ENCODE measurements around the gene SLC23A2. TPM values are rescaled to one million over a fixed set of nuclear protein-coding genes. Genes with fewer than 3 reads are reported as not detected.

SLC23A2 gene
- total RNA-seq, 1 experiment from 2014 or later = 37.3 TPM

GRCh38 chr20:4858000-4858399, 143.3 kb downstream of the SLC23A2 start:
- no peak overlapping the region for H3K27ac Mint-ChIP-seq (ENCODE audit: unreplicated experiment)
- Histone ChIP-seq H3K4me3 (ENCODE audit: low read depth, low read length) (no peak overlapping the region), H3K9me3 (no peaks in the 10 kb centered on the region), H3K4me1 (no peaks in the 10 kb centered on the region), H3K36me3 (ENCODE audit: control insufficient read depth, insufficient read depth, low read length) (peaks cover 1% of the 10 kb centered on the region; the same call in 1 of the 2 replicates), H3K27me3 (replicated peaks; ENCODE audit: control insufficient read depth, insufficient read depth, low read length) (no peaks in the 10 kb centered on the region)
- no peaks in the 10 kb centered on the region for H3K4me1 Mint-ChIP-seq (ENCODE audit: low read depth, unreplicated experiment)
- TF ChIP-seq, protein P1, sequence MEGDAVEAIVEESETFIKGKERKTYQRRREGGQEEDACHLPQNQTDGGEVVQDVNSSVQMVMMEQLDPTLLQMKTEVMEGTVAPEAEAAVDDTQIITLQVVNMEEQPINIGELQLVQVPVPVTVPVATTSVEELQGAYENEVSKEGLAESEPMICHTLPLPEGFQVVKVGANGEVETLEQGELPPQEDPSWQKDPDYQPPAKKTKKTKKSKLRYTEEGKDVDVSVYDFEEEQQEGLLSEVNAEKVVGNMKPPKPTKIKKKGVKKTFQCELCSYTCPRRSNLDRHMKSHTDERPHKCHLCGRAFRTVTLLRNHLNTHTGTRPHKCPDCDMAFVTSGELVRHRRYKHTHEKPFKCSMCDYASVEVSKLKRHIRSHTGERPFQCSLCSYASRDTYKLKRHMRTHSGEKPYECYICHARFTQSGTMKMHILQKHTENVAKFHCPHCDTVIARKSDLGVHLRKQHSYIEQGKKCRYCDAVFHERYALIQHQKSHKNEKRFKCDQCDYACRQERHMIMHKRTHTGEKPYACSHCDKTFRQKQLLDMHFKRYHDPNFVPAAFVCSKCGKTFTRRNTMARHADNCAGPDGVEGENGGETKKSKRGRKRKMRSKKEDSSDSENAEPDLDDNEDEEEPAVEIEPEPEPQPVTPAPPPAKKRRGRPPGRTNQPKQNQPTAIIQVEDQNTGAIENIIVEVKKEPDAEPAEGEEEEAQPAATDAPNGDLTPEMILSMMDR (IDR thresholded peaks at IDR 0.05; ENCODE audit: insufficient read depth in 1 of 2, low read depth in 1 of 2, low read length in 1 of 2, severe bottlenecking in 1 of 2, unreplicated experiment in 1 of 2) = no peak
- no peak overlapping the region for H3K4me3 Mint-ChIP-seq (ENCODE audit: unreplicated experiment)
- ChIA-PET CTCF (no interaction called here), POLR2A (no interaction called here)
- no TSS peak for BruUV-seq (replicated peaks)
- no peaks in the 10 kb centered on the region for H3K27me3 Mint-ChIP-seq (ENCODE audit: insufficient read depth, unreplicated experiment)
- no peaks in the 10 kb centered on the region for H3K9me3 Mint-ChIP-seq (ENCODE audit: unreplicated experiment)
- peaks cover 16% of the 10 kb centered on the region for H3K36me3 Mint-ChIP-seq (ENCODE audit: insufficient read depth, unreplicated experiment)
- DNase-seq = no peak
- intact Hi-C loops (cut with micrococcal nuclease; ENCODE audit: unreplicated experiment) = no loop called here

GRCh38 chr20:4856022-4856755, 145.1 kb downstream of the SLC23A2 start:
- intact Hi-C loops (cut with micrococcal nuclease; ENCODE audit: unreplicated experiment) = no loop called here
- ChIA-PET POLR2A (no interaction called here), CTCF (interaction anchor here (0.6 kb wide), 1 partner anchor 98 kb away, joined by 4 read pairs; no protein-coding TSS in a partner anchor)
- no peak for DNase-seq
- no peaks in the 10 kb centered on the region for H3K27me3 Mint-ChIP-seq (ENCODE audit: insufficient read depth, unreplicated experiment)
- BruUV-seq (replicated peaks) = no TSS peak
- H3K9me3 Mint-ChIP-seq (ENCODE audit: unreplicated experiment) = no peaks in the 10 kb centered on the region
- no peaks in the 10 kb centered on the region for H3K4me1 Mint-ChIP-seq (ENCODE audit: low read depth, unreplicated experiment)
- no peak overlapping the region for H3K27ac Mint-ChIP-seq (ENCODE audit: unreplicated experiment)
- TF ChIP-seq, protein P1 (IDR thresholded peaks at IDR 0.05; ENCODE audit: insufficient read depth in 1 of 2, low read depth in 1 of 2, low read length in 1 of 2, severe bottlenecking in 1 of 2, unreplicated experiment in 1 of 2) = no peak
- H3K4me3 Mint-ChIP-seq (ENCODE audit: unreplicated experiment) = no peak overlapping the region
- peaks cover 9% of the 10 kb centered on the region for H3K36me3 Mint-ChIP-seq (ENCODE audit: insufficient read depth, unreplicated experiment)
- Histone ChIP-seq H3K4me3 (ENCODE audit: low read depth, low read length) (no peak overlapping the region), H3K9me3 (no peaks in the 10 kb centered on the region), H3K4me1 (no peaks in the 10 kb centered on the region), H3K27me3 (replicated peaks; ENCODE audit: control insufficient read depth, insufficient read depth, low read length) (no peaks in the 10 kb centered on the region), H3K36me3 (ENCODE audit: control insufficient read depth, insufficient read depth, low read length) (peaks cover 1% of the 10 kb centered on the region; the same call in 1 of the 2 replicates)

DNA sequence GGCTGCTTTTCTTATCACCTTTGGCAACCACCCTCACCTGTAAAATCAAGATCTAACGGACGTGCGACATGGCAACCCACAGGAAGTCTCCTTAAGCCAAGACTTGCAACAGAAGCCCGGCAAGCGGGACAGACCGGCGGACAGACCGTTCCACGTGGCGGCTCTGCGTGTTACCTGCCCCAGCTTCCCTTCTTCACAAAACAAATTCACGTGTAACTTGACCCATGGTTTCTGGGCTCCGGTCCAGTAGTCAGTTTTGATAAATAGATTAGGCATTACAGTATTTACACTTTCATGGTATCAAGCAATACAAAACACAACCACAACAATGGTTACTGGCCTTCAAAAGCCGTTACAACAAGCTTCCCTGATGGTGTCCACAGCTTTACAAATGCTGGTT, 145.8 kb downstream of the SLC23A2 start:
- no peak overlapping the region for H3K27ac Mint-ChIP-seq (ENCODE audit: unreplicated experiment)
- H3K9me3 ChIP-seq = no peaks in the 10 kb centered on the region
- BruUV-seq (replicated peaks) = no TSS peak
- CTCF ChIA-PET = interaction anchor here (0.6 kb wide), 1 partner anchor 97 kb away, joined by 4 read pairs; no protein-coding TSS in a partner anchor
- H3K4me3 Mint-ChIP-seq (ENCODE audit: unreplicated experiment) = no peak overlapping the region
- intact Hi-C loops (cut with micrococcal nuclease; ENCODE audit: unreplicated experiment) = no loop called here
- no peaks in the 10 kb centered on the region for H3K4me1 ChIP-seq
- POLR2A ChIA-PET = no interaction called here
- H3K36me3 Mint-ChIP-seq (ENCODE audit: insufficient read depth, unreplicated experiment) = peaks cover 9% of the 10 kb centered on the region
- TF ChIP-seq, protein P1 (IDR thresholded peaks at IDR 0.05; ENCODE audit: insufficient read depth in 1 of 2, low read depth in 1 of 2, low read length in 1 of 2, severe bottlenecking in 1 of 2, unreplicated experiment in 1 of 2) = no peak
- no peaks in the 10 kb centered on the region for H3K27me3 Mint-ChIP-seq (ENCODE audit: insufficient read depth, unreplicated experiment)
- DNase-seq = no peak
- H3K36me3 ChIP-seq (ENCODE audit: control insufficient read depth, insufficient read depth, low read length) = peaks cover 1% of the 10 kb centered on the region; the same call in 1 of the 2 replicates
- no peaks in the 10 kb centered on the region for H3K4me1 Mint-ChIP-seq (ENCODE audit: low read depth, unreplicated experiment)
- no peaks in the 10 kb centered on the region for H3K27me3 ChIP-seq (replicated peaks; ENCODE audit: control insufficient read depth, insufficient read depth, low read length)
- no peak overlapping the region for H3K4me3 ChIP-seq (ENCODE audit: low read depth, low read length)
- H3K9me3 Mint-ChIP-seq (ENCODE audit: unreplicated experiment) = no peaks in the 10 kb centered on the region
